Hypothalamus (tissue), 51 donors: Measurements from ENCODE around the gene PRKAG2.

Experiments
- DNase-seq, 51 donors: peaks; one replicate each; lab custom pipeline; 2025; lab: John Stamatoyannopoulos, UW

PRKAG2 gene

GRCh38 chr7:151675196-151675920 lies 201.6 kb downstream of the PRKAG2 start:
- DNase-seq: no peak

- no peak for DNase-seq
Measured at GRCh38 chr7:151674161-151674920, 202.6 kb downstream of the PRKAG2 start.

- no peak for DNase-seq
Measured at GRCh38 chr7:151673216-151673615, 203.7 kb downstream of the PRKAG2 start.

GRCh38 chr7:151672716-151673115 lies 204.2 kb downstream of the PRKAG2 start:
- DNase-seq: no peak

- DNase-seq: peak in 1 of 51 donors; percentile 11
Measured at GRCh38 chr7:151671514-151671913, 205.4 kb downstream of the PRKAG2 start.

GRCh38 chr7:151669762-151670161 lies 207.2 kb downstream of the PRKAG2 start:
- no peak for DNase-seq

GRCh38 chr7:151666886-151667285 lies 210.0 kb downstream of the PRKAG2 start:
- no peak for DNase-seq

GRCh38 chr7:151665368-151665767 lies 211.5 kb downstream of the PRKAG2 start:
- peak in 1 of 51 donors; percentile 53 for DNase-seq

- DNase-seq: no peak
Measured at GRCh38 chr7:151664268-151664667, 212.6 kb downstream of the PRKAG2 start.

- no peak for DNase-seq
Measured at GRCh38 chr7:151663382-151664100, 213.4 kb downstream of the PRKAG2 start.

- no peak for DNase-seq
Measured at GRCh38 chr7:151662251-151662826, 214.6 kb downstream of the PRKAG2 start.

GRCh38 chr7:151661587-151661986 lies 215.3 kb downstream of the PRKAG2 start:
- DNase-seq: no peak

GRCh38 chr7:151660141-151660540 lies 216.8 kb downstream of the PRKAG2 start:
- no peak for DNase-seq

GRCh38 chr7:151659219-151659618 lies 217.7 kb downstream of the PRKAG2 start:
- DNase-seq: no peak

- no peak for DNase-seq
Measured at GRCh38 chr7:151658778-151659177, 218.1 kb downstream of the PRKAG2 start.

- DNase-seq: no peak
Measured at GRCh38 chr7:151657173-151657572, 219.7 kb downstream of the PRKAG2 start.

- no peak for DNase-seq
Measured at GRCh38 chr7:151655555-151655954, 221.4 kb downstream of the PRKAG2 start.

- DNase-seq: no peak
Measured at GRCh38 chr7:151652111-151652510, 224.8 kb downstream of the PRKAG2 start.

- no peak for DNase-seq
Measured at GRCh38 chr7:151650161-151650560, 226.8 kb downstream of the PRKAG2 start.

GRCh38 chr7:151648429-151648828 lies 228.5 kb downstream of the PRKAG2 start:
- DNase-seq: no peak

- no peak for DNase-seq
Measured at GRCh38 chr7:151647874-151648273, 229.0 kb downstream of the PRKAG2 start.
